Dendritic cell treated with granulocyte-macrophage colony-stimulating factor and Interleukin-4, amounts not matched to agents 40 ng/mL and 50 ng/mL, for 4 days (primary cell): ENCODE measurements around the gene ZNF500.
"Not testable (repeated sequence)": the region's sequence is repeated elsewhere in the genome, so short reads cannot be mapped to it uniquely, and the experiment has no call there.

Experiments used
- H3K27ac Mint-ChIP-seq: one replicate; pipeline ENCODE4 v1.8.0; 2022; ENCODE audit warnings: mild to moderate bottlenecking, mixed read lengths
- H3K27me3 Mint-ChIP-seq: one replicate; pipeline ENCODE4 v1.8.0; 2022; ENCODE audit warnings: mild to moderate bottlenecking, mixed read lengths
- H3K36me3 Mint-ChIP-seq: one replicate; pipeline ENCODE4 v1.8.0; 2022; ENCODE audit warnings: low read depth, mixed read lengths
- H3K4me1 Mint-ChIP-seq: one replicate; pipeline ENCODE4 v1.8.0; 2022; ENCODE audit warnings: low read depth, mixed read lengths
- H3K4me3 Mint-ChIP-seq: one replicate; pipeline ENCODE4 v1.8.0; 2022; ENCODE audit warnings: mild to moderate bottlenecking, moderate library complexity, mixed read lengths
- H3K9me3 Mint-ChIP-seq: one replicate; pipeline ENCODE4 v1.8.0; 2022; ENCODE audit warnings: mixed read lengths
- intact Hi-C: fragments of 100-400 bp; cut with micrococcal nuclease; formaldehyde crosslinking; loops from one replicate; pipeline ENCODE4 v1.15.0; 2022

The ZNF500 gene

GRCh38 chr16:4788489-4788889, 21.5 kb upstream of the ZNF500 start:
- intact Hi-C loops: no loop called here
- no peaks in the 10 kb centered on the region for H3K9me3 Mint-ChIP-seq
- H3K4me1 Mint-ChIP-seq: no peaks in the 10 kb centered on the region
- H3K4me3 Mint-ChIP-seq: no peak overlapping the region
- no peak overlapping the region for H3K27ac Mint-ChIP-seq
- peaks cover 9% of the 10 kb centered on the region for H3K27me3 Mint-ChIP-seq
- H3K36me3 Mint-ChIP-seq: no peaks in the 10 kb centered on the region

GRCh38 chr16:4787627-4788482, 20.9 kb upstream of the ZNF500 start, which contains the start of gene SEPTIN12:
SEPTIN12 (minus strand) TSS chr16:4788345; CDS start chr16:4787645, 700 bp downstream.
- Mint-ChIP-seq H3K4me3 (no peak within 1 kb of the TSS), H3K4me1 (peaks cover 5% of the 10 kb centered on the region), H3K27ac (no peak within 1 kb of the TSS), H3K27me3 (peaks cover 9% of the 10 kb centered on the region), H3K36me3 (no peaks in the 10 kb centered on the region), H3K9me3 (no peaks in the 10 kb centered on the region)
- intact Hi-C loops: no loop called here

- intact Hi-C loops: no loop called here
- Mint-ChIP-seq H3K9me3 (no peaks in the 10 kb centered on the region), H3K4me1 (peaks cover 13% of the 10 kb centered on the region), H3K27ac (no peak overlapping the region), H3K27me3 (peaks cover 9% of the 10 kb centered on the region), H3K36me3 (no peaks in the 10 kb centered on the region), H3K4me3 (no peak overlapping the region)
Measured at GRCh38 chr16:4787068-4787467, 20.1 kb upstream of the ZNF500 start.

GRCh38 chr16:4785758-4786433, 18.9 kb upstream of the ZNF500 start:
- H3K4me3 Mint-ChIP-seq: no peak overlapping the region
- intact Hi-C loops: no loop called here
- H3K36me3 Mint-ChIP-seq: no peaks in the 10 kb centered on the region
- H3K27ac Mint-ChIP-seq: no peak overlapping the region
- H3K9me3 Mint-ChIP-seq: no peaks in the 10 kb centered on the region
- H3K27me3 Mint-ChIP-seq: peaks cover 9% of the 10 kb centered on the region
- H3K4me1 Mint-ChIP-seq: peaks cover 20% of the 10 kb centered on the region

GRCh38 chr16:4784444-4784987, 17.6 kb upstream of the ZNF500 start:
- H3K9me3 Mint-ChIP-seq, H3K4me3 Mint-ChIP-seq, H3K36me3 Mint-ChIP-seq, H3K27ac Mint-ChIP-seq, intact Hi-C loops, H3K27me3 Mint-ChIP-seq: not testable (repeated sequence)
- H3K4me1 Mint-ChIP-seq: peaks cover 20% of the 10 kb centered on the region

- Mint-ChIP-seq H3K4me1 (peaks cover 20% of the 10 kb centered on the region), H3K36me3 (no peaks in the 10 kb centered on the region), H3K9me3 (no peaks in the 10 kb centered on the region), H3K27me3 (peaks cover 4% of the 10 kb centered on the region), H3K27ac (no peak overlapping the region), H3K4me3 (no peak overlapping the region)
- intact Hi-C loops: no loop called here
Measured at GRCh38 chr16:4783951-4784336, 17.0 kb upstream of the ZNF500 start.

GRCh38 chr16:4783251-4783950, 16.4 kb upstream of the ZNF500 start:
- intact Hi-C loops: no loop called here
- no peak overlapping the region for H3K27ac Mint-ChIP-seq
- H3K36me3 Mint-ChIP-seq: no peaks in the 10 kb centered on the region
- no peaks in the 10 kb centered on the region for H3K9me3 Mint-ChIP-seq
- peaks cover 20% of the 10 kb centered on the region for H3K4me1 Mint-ChIP-seq
- peaks cover 4% of the 10 kb centered on the region for H3K27me3 Mint-ChIP-seq
- no peak overlapping the region for H3K4me3 Mint-ChIP-seq

- Mint-ChIP-seq H3K9me3 (no peaks in the 10 kb centered on the region), H3K36me3 (no peaks in the 10 kb centered on the region), H3K27me3 (no peaks in the 10 kb centered on the region), H3K4me1 (peaks cover 22% of the 10 kb centered on the region), H3K4me3 (no peak overlapping the region), H3K27ac (no peak overlapping the region)
- intact Hi-C loops: no loop called here
Measured at GRCh38 chr16:4780235-4780634, 13.3 kb upstream of the ZNF500 start.

GRCh38 chr16:4778050-4778392, 11.1 kb upstream of the ZNF500 start:
- Mint-ChIP-seq H3K36me3 (no peaks in the 10 kb centered on the region), H3K27me3 (no peaks in the 10 kb centered on the region), H3K4me1 (peaks cover 28% of the 10 kb centered on the region), H3K9me3 (no peaks in the 10 kb centered on the region), H3K4me3 (no peak overlapping the region), H3K27ac (no peak overlapping the region)
- intact Hi-C loops: no loop called here

- H3K36me3 Mint-ChIP-seq: no peaks in the 10 kb centered on the region
- no peak overlapping the region for H3K27ac Mint-ChIP-seq
- no peak overlapping the region for H3K4me3 Mint-ChIP-seq
- H3K9me3 Mint-ChIP-seq: no peaks in the 10 kb centered on the region
- intact Hi-C loops: no loop called here
- no peaks in the 10 kb centered on the region for H3K27me3 Mint-ChIP-seq
- H3K4me1 Mint-ChIP-seq: peaks cover 23% of the 10 kb centered on the region
Measured at GRCh38 chr16:4777339-4778049, 10.5 kb upstream of the ZNF500 start.

- H3K9me3 Mint-ChIP-seq: no peaks in the 10 kb centered on the region
- no peaks in the 10 kb centered on the region for H3K36me3 Mint-ChIP-seq
- H3K27me3 Mint-ChIP-seq: no peaks in the 10 kb centered on the region
- H3K4me3 Mint-ChIP-seq: no peak overlapping the region
- intact Hi-C loops: no loop called here
- H3K27ac Mint-ChIP-seq: no peak overlapping the region
- peaks cover 14% of the 10 kb centered on the region for H3K4me1 Mint-ChIP-seq
Measured at GRCh38 chr16:4776141-4776705, 9.3 kb upstream of the ZNF500 start.

GRCh38 chr16:4775005-4775404, 8.0 kb upstream of the ZNF500 start:
- H3K27me3 Mint-ChIP-seq: no peaks in the 10 kb centered on the region

GRCh38 chr16:4772351-4772750, 5.4 kb upstream of the ZNF500 start:
- Mint-ChIP-seq H3K9me3 (no peaks in the 10 kb centered on the region), H3K4me3 (no peak overlapping the region), H3K27ac (no peak overlapping the region), H3K4me1 (peaks cover 29% of the 10 kb centered on the region), H3K27me3 (no peaks in the 10 kb centered on the region), H3K36me3 (peaks cover 6% of the 10 kb centered on the region)
- intact Hi-C loops: no loop called here

More at GRCh38 chr16:4775005-4775404, 8.0 kb upstream of the ZNF500 start:
- no peak overlapping the region for H3K4me3 Mint-ChIP-seq
- H3K36me3 Mint-ChIP-seq: no peaks in the 10 kb centered on the region
- intact Hi-C loops: no loop called here
- H3K27ac Mint-ChIP-seq: no peak overlapping the region
- H3K4me1 Mint-ChIP-seq: peaks cover 11% of the 10 kb centered on the region
- no peaks in the 10 kb centered on the region for H3K9me3 Mint-ChIP-seq
